CD4-positive, alpha-beta T cell (primary cell): ENCODE data around the gene PPP1R13B. TPM values are rescaled to one million over a fixed set of nuclear protein-coding genes. Genes with fewer than 3 reads are reported as not detected.

Experiments used
- ATAC-seq: fragments of 200-7000 bp; cut with Tn5 transposase; one replicate; pipeline ENCODE4 v1.10.0; 2022; ENCODE audit warnings: mild to moderate bottlenecking; ENCODE audit not compliant: poor library complexity
- CTCF ChIA-PET: fragments of 350-600 bp; sonication (Branson Sonifier 250); formaldehyde crosslinking; loops from one replicate; lab custom pipeline; 2021; ENCODE audit warnings: antibody characterized with exemption, inconsistent platforms; lab: Charles Lee
- POLR2A ChIA-PET: fragments of 350-600 bp; sonication (Branson Sonifier 250); formaldehyde crosslinking; loops from one replicate; lab custom pipeline; 2021; ENCODE audit warnings: antibody characterized with exemption, inconsistent platforms; lab: Charles Lee
- DNase-seq, 14 experiments: peaks; one replicate each; pipeline ENCODE4 v3.0.0-alpha.2; 2013 to 2020; ENCODE audit warnings: mixed read lengths in 2 of 14
- H3K27ac ChIP-seq, 2 donors: one replicate each; pipeline versions ENCODE4 v1.5.1 to v1.7.0; 2013; ENCODE audit warnings: low read length in 2 of 2, low read depth in 1 of 2, mild to moderate bottlenecking in 1 of 2
- H3K27me3 ChIP-seq, 2 experiments: 1 replicate in 1 of 2; 2 replicates in 1 of 2; pipeline versions ENCODE4 v1.6.1 to v1.7.0; 2013; ENCODE audit warnings: low read length in 2 of 2, control low read depth in 1 of 2, mild to moderate bottlenecking in 1 of 2, moderate library complexity in 1 of 2; ENCODE audit not compliant: insufficient read depth in 2 of 2, control insufficient read depth in 1 of 2
- H3K36me3 ChIP-seq: one replicate; pipeline ENCODE4 v1.6.1; 2013; ENCODE audit warnings: low read length, control low read depth; ENCODE audit not compliant: insufficient read depth
- H3K4me1 ChIP-seq: one replicate; pipeline ENCODE4 v1.6.1; 2013; ENCODE audit warnings: low read length, control low read depth; ENCODE audit not compliant: insufficient read depth
- H3K4me3 ChIP-seq: one replicate; pipeline ENCODE4 v1.5.1; 2013; ENCODE audit warnings: mild to moderate bottlenecking, low read length, moderate library complexity
- H3K9me3 ChIP-seq, 2 experiments: 1 replicate in 1 of 2; 2 replicates in 1 of 2; pipeline versions ENCODE4 v1.6.1 to v1.7.0; 2013; ENCODE audit warnings: low read length in 2 of 2, mild to moderate bottlenecking in 2 of 2, control low read depth in 1 of 2, moderate library complexity in 1 of 2; ENCODE audit not compliant: control insufficient read depth in 1 of 2, insufficient read depth in 1 of 2
- H3K27ac Mint-ChIP-seq: one replicate; pipeline ENCODE4 v1.8.0; 2020; ENCODE audit warnings: mixed read lengths
- H3K27me3 Mint-ChIP-seq: one replicate; pipeline ENCODE4 v1.8.0; 2021; ENCODE audit warnings: mixed read lengths
- H3K36me3 Mint-ChIP-seq: one replicate; pipeline ENCODE4 v1.8.0; 2021; ENCODE audit warnings: low read depth, mixed read lengths
- H3K4me1 Mint-ChIP-seq: one replicate; pipeline ENCODE4 v1.8.0; 2021; ENCODE audit warnings: low read depth, mixed read lengths
- H3K4me3 Mint-ChIP-seq: one replicate; pipeline ENCODE4 v1.8.0; 2020; ENCODE audit warnings: mild to moderate bottlenecking, mixed read lengths
- H3K9me3 Mint-ChIP-seq: one replicate; pipeline ENCODE4 v1.8.0; 2020; ENCODE audit warnings: mixed read lengths
- intact Hi-C, 2 experiments: fragments of 100-400 bp; cut with DNase I in 1 of 2; cut with micrococcal nuclease in 1 of 2; formaldehyde crosslinking; loops; one replicate each; pipeline versions ENCODE4 v1.15.1 to v1.9.0; 2023 to 2025; cut with DNase I, micrococcal nuclease
- total RNA-seq, 174 experiments: library from RNA in 2 of 174; stranded (reverse) in 2 of 174; gene quantifications; one replicate each; pipeline ENCODE4 v1.2.3 and lab custom pipeline; 2021 to 2026
- TF ChIP-seq, protein P1 (sequence below): fragments of 200-600 bp; IDR thresholded peaks from one replicate; pipeline ENCODE4 v1.8.0; 2022; ENCODE audit warnings: antibody characterized with exemption, mild to moderate bottlenecking

The PPP1R13B gene
- total RNA-seq, 2 experiments from 2014 or later, result 14.3 to 14.4 TPM

DNA sequence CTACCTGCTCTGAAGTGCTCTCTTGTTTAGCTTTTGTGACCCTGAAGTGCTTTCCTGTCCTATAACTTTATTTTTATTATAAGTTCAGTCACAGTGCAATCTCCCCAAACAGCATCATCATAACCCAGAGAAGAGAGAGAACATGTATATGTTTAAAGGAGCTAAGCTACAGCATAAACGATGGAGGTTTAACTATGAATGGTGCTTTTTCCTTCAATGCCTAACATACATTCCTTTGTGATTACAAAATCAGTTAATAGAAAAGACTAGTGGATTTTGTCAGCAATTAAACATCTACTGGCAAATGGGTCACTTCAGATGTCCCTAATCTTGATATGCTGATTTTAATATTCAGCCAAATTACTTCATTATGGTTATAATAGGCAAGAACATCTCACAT lies 85.3 kb downstream of the PPP1R13B start:
- Mint-ChIP-seq H3K36me3 (peaks cover 19% of the 10 kb centered on the region), H3K4me3 (no peak overlapping the region), H3K27ac (no peak overlapping the region), H3K27me3 (no peaks in the 10 kb centered on the region), H3K4me1 (no peaks in the 10 kb centered on the region), H3K9me3 (no peaks in the 10 kb centered on the region)
- DNase-seq (no peak), ATAC-seq (no peak)
- intact Hi-C loops, result no loop called here
- Histone ChIP-seq H3K36me3 (no peaks in the 10 kb centered on the region), H3K9me3 (no peaks in the 10 kb centered on the region), H3K4me3 (no peak overlapping the region), H3K4me1 (no peaks in the 10 kb centered on the region), H3K27ac (no peak overlapping the region), H3K27me3 (no peaks in the 10 kb centered on the region)
- POLR2A ChIA-PET, result no interaction called here
- TF ChIP-seq, protein P1, sequence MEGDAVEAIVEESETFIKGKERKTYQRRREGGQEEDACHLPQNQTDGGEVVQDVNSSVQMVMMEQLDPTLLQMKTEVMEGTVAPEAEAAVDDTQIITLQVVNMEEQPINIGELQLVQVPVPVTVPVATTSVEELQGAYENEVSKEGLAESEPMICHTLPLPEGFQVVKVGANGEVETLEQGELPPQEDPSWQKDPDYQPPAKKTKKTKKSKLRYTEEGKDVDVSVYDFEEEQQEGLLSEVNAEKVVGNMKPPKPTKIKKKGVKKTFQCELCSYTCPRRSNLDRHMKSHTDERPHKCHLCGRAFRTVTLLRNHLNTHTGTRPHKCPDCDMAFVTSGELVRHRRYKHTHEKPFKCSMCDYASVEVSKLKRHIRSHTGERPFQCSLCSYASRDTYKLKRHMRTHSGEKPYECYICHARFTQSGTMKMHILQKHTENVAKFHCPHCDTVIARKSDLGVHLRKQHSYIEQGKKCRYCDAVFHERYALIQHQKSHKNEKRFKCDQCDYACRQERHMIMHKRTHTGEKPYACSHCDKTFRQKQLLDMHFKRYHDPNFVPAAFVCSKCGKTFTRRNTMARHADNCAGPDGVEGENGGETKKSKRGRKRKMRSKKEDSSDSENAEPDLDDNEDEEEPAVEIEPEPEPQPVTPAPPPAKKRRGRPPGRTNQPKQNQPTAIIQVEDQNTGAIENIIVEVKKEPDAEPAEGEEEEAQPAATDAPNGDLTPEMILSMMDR, result no peak
- CTCF ChIA-PET, result interaction anchor here (0.5 kb wide), 1 partner anchor 13 kb away, joined by 3 read pairs; no protein-coding TSS in a partner anchor

DNA sequence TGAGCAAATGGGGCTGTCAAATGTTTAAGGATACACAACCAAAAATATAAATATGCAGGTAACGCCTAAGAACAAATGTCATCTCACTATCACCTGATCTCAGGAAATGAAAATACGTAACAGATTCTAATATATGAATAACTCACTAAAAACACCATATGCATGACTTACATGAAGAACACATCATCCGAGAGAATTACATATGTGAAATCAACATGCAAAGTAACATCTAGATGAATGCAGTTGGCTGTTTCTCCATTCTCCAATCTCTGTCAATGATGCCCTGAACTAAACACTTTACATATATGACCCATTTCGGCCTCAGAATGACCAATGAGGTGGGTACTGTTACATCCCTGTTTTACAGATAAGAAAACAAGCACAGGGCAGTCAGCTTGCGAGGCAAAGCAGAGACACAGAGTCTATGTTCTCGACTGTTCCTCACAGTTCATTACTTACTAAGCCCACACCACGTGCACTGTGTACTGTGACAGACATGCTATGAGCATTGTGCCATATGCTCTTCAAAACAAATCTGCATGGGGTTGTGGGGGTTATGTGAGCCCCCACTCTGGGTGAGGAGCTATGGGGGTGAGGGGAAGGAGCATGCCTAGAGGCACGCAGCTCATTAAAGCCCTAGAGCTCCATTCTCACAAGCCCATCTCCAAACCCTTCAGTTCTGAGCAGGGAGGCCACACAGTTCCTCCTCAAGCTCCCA lies 89.2 kb downstream of the PPP1R13B start:
- H3K36me3 ChIP-seq, result peaks cover 2% of the 10 kb centered on the region
- ATAC-seq (no peak), DNase-seq (no peak)
- peaks cover 9% of the 10 kb centered on the region for H3K36me3 Mint-ChIP-seq
- H3K27ac ChIP-seq, result no peak overlapping the region
- H3K4me3 Mint-ChIP-seq, result no peak overlapping the region
- H3K27ac Mint-ChIP-seq, result no peak overlapping the region
- CTCF ChIA-PET, result interaction anchor here (0.6 to 0.7 kb wide), 2 partner anchors 111 to 146 kb away, joined by 3 read pairs; no protein-coding TSS in a partner anchor
- no peaks in the 10 kb centered on the region for H3K4me1 Mint-ChIP-seq
- intact Hi-C loops, result no loop called here
- H3K27me3 ChIP-seq, result no peaks in the 10 kb centered on the region
- TF ChIP-seq, protein P1, result no peak
- no peaks in the 10 kb centered on the region for H3K4me1 ChIP-seq
- H3K9me3 ChIP-seq, result no peaks in the 10 kb centered on the region
- no peaks in the 10 kb centered on the region for H3K9me3 Mint-ChIP-seq
- POLR2A ChIA-PET, result no interaction called here
- H3K27me3 Mint-ChIP-seq, result no peaks in the 10 kb centered on the region
- H3K4me3 ChIP-seq, result no peak overlapping the region

DNA sequence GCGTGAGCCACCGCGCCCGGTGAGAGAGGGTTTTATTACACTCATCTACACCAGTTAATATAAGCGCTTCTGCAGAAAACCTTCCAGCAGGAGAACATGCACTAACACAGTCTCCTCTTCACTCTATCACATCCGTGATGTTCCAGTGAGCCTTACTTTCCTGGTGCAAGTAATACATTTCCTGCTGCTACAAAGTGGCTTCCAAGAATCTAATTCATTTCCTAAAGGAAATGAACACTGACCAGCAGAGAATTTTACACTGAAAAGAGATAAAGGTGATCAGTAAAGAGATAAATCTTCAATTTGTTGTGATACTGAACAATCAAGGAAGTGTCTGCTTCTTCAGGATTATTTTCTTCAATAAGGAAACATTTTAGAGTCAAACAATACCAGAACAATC lies 92.3 kb downstream of the PPP1R13B start:
- Mint-ChIP-seq H3K4me1 (no peaks in the 10 kb centered on the region), H3K9me3 (no peaks in the 10 kb centered on the region), H3K36me3 (peaks cover 18% of the 10 kb centered on the region), H3K27me3 (no peaks in the 10 kb centered on the region), H3K4me3 (no peak overlapping the region), H3K27ac (no peak overlapping the region)
- POLR2A ChIA-PET, result no interaction called here
- TF ChIP-seq, protein P1, result no peak
- no peak for DNase-seq
- Histone ChIP-seq H3K9me3 (no peaks in the 10 kb centered on the region), H3K27ac (no peak overlapping the region), H3K4me3 (no peak overlapping the region), H3K36me3 (peaks cover 4% of the 10 kb centered on the region), H3K27me3 (no peaks in the 10 kb centered on the region), H3K4me1 (no peaks in the 10 kb centered on the region)
- no peak for ATAC-seq
- intact Hi-C loops, result no loop called here
- CTCF ChIA-PET, result interaction anchor here (0.7 kb wide), 1 partner anchor 107 kb away, joined by 3 read pairs; no protein-coding TSS in a partner anchor
